Spleen (tissue), 7 donors: Measurements from ENCODE around the gene UTP25.

Experiments
- CTCF ChIP-seq, 11 experiments: fragments of 200-600 bp in 7 of 11; fragments of 450-650 bp in 4 of 11; sonication (generic) in 4 of 11; IDR thresholded peaks in 8 of 11; conservative IDR thresholded peaks in 3 of 11; 1 replicate in 7 of 11; 2 replicates in 4 of 11; pipeline versions ENCODE4 v1.4.0 to v1.8.0; 2016 to 2021; ENCODE audit warnings: antibody characterized with exemption in 11 of 11, inconsistent platforms in 4 of 11, mild to moderate bottlenecking in 1 of 11
- POLR2A ChIP-seq, 3 donors: fragments of 450-650 bp; IDR thresholded peaks; one replicate each; pipeline ENCODE4 v1.5.1; 2017; ENCODE audit warnings: antibody characterized with exemption in 3 of 3, mild to moderate bottlenecking in 1 of 3
- POLR2AphosphoS5 ChIP-seq, 3 donors: sonication (generic); formaldehyde crosslinking; IDR thresholded peaks; one replicate each; pipeline ENCODE4 v1.5.1; 2017; ENCODE audit warnings: antibody characterized with exemption in 3 of 3
- donor health status: DM: no; HTN: no; CAD: no; lungs with moderate emphysema.
- donor health status: DM: no; HTN: no; CAD: no.
- donor health status: DM: no; HTN: no; CAD: no.

- TF ChIP-seq CTCF (IDR thresholded peaks at IDR 0.05 in 8 of 11, conservative IDR thresholded peaks at IDR 0.05 in 3 of 11), result no peak
- TF ChIP-seq POLR2A (IDR thresholded peaks at IDR 0.05), result no peak
- no peak for TF ChIP-seq POLR2AphosphoS5 (IDR thresholded peaks at IDR 0.05)
Observed at GRCh38 chr1:209835782-209836298, 8.1 kb downstream of the UTP25 start.
